ENCODE results near the gene UMOD. TPM values are rescaled to one million over a fixed set of nuclear protein-coding genes. Genes with fewer than 3 reads are reported as not detected.

The UMOD gene
- total RNA-seq, 1 donor = not detected

DNA sequence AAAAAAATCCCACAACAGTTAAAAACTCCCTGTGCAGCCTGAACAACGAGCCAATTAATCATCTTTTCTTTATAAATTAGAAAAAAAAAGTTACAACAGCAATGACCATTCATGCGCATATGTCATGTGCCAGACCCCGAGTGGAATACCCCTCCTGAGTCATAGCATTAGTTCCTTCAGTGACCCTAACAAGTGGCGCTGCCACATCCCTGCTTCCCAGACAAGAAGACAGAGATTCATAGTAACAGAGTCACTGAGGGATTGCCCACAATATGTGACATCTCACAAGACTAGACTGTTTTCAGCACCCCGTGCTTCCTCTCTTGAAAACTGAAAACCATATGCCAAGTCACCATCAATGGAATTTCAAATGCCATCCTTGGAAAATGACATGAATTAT lies 7.9 kb downstream of the UMOD start:
- Histone ChIP-seq H2AFZ (ENCODE audit: low read length) (no peak overlapping the region), H3K79me2 (ENCODE audit: insufficient read depth, low read length) (no peaks in the 10 kb centered on the region), H4K20me1 (ENCODE audit: insufficient read depth, low read length) (no peaks in the 10 kb centered on the region), H3K9me3 (ENCODE audit: low read depth, low read length) (no peaks in the 10 kb centered on the region), H3K4me1 (ENCODE audit: insufficient read depth, low read length) (no peaks in the 10 kb centered on the region), H3K4me2 (ENCODE audit: insufficient read depth, low read length) (no peak overlapping the region), H3K36me3 (ENCODE audit: insufficient read depth, low read length) (no peaks in the 10 kb centered on the region), H3K4me3 (ENCODE audit: insufficient read depth, low read length) (no peak overlapping the region), H3K27ac (ENCODE audit: low read depth, low read length) (no peak overlapping the region), H3K27me3 (ENCODE audit: insufficient read depth, low read length) (no peaks in the 10 kb centered on the region)
- TF ChIP-seq, protein P1, sequence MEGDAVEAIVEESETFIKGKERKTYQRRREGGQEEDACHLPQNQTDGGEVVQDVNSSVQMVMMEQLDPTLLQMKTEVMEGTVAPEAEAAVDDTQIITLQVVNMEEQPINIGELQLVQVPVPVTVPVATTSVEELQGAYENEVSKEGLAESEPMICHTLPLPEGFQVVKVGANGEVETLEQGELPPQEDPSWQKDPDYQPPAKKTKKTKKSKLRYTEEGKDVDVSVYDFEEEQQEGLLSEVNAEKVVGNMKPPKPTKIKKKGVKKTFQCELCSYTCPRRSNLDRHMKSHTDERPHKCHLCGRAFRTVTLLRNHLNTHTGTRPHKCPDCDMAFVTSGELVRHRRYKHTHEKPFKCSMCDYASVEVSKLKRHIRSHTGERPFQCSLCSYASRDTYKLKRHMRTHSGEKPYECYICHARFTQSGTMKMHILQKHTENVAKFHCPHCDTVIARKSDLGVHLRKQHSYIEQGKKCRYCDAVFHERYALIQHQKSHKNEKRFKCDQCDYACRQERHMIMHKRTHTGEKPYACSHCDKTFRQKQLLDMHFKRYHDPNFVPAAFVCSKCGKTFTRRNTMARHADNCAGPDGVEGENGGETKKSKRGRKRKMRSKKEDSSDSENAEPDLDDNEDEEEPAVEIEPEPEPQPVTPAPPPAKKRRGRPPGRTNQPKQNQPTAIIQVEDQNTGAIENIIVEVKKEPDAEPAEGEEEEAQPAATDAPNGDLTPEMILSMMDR (IDR thresholded peaks at IDR 0.05; ENCODE audit: extremely low read depth, low read depth, low read length) = no peak
- DNase-seq (ENCODE audit: insufficient read length, low spot score, missing footprints) = no peak

DNA sequence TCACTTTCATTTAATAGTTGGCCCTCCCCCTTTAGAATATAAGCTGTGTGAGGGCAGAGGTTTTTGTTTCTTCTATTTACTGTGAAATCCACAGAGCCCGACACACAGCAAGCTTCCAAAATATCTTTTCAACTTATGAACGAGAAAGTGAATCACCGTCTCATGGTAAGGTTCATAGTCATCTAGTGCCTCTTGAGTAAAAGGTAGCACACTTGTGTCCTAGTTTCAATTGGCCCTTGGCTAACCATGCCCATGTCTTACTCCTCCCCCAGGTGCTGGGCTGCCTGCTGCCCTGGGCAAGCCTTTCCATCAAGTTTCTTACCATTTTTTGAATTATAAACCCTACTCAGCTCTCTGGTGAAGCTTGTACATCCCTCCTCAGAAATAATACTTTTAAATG lies 12.8 kb downstream of the UMOD start:
- H3K4me3 ChIP-seq (ENCODE audit: insufficient read depth, low read length) = no peak overlapping the region
- TF ChIP-seq, protein P1 (IDR thresholded peaks at IDR 0.05; ENCODE audit: extremely low read depth, low read depth, low read length) = no peak
- H3K27me3 ChIP-seq (ENCODE audit: insufficient read depth, low read length) = no peaks in the 10 kb centered on the region
- H3K4me1 ChIP-seq (ENCODE audit: insufficient read depth, low read length) = no peaks in the 10 kb centered on the region
- DNase-seq (ENCODE audit: insufficient read length, low spot score, missing footprints) = no peak
- H3K4me2 ChIP-seq (ENCODE audit: insufficient read depth, low read length) = no peak overlapping the region
- no peak overlapping the region for H3K27ac ChIP-seq (ENCODE audit: low read depth, low read length)
- no peaks in the 10 kb centered on the region for H4K20me1 ChIP-seq (ENCODE audit: insufficient read depth, low read length)
- no peaks in the 10 kb centered on the region for H3K79me2 ChIP-seq (ENCODE audit: insufficient read depth, low read length)
- no peaks in the 10 kb centered on the region for H3K36me3 ChIP-seq (ENCODE audit: insufficient read depth, low read length)
- no peak overlapping the region for H2AFZ ChIP-seq (ENCODE audit: low read length)
- no peaks in the 10 kb centered on the region for H3K9me3 ChIP-seq (ENCODE audit: low read depth, low read length)

DNA sequence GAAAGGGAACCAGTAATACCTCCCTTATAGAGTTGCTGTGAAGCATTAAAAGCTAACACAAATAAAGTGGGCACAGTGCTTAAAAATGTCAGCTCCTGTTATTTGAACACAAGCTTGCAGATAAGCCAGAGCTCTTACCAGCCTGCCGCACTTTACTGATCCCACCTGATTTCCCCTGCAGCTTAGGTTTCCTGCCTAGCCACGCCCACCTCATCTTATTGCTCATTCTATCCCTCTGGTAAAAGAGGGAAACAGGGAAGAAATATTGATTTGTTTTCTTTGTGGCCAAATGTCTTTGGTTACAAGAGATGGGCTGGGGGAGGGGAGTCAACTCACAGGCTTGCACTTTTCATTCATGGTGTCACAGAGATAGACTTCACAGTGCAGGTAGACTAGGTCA lies 15.6 kb downstream of the UMOD start:
- no peak for DNase-seq (ENCODE audit: insufficient read length, low spot score, missing footprints)
- Histone ChIP-seq H3K36me3 (ENCODE audit: insufficient read depth, low read length) (no peaks in the 10 kb centered on the region), H3K27me3 (ENCODE audit: insufficient read depth, low read length) (no peaks in the 10 kb centered on the region), H3K27ac (ENCODE audit: low read depth, low read length) (no peak overlapping the region), H3K4me2 (ENCODE audit: insufficient read depth, low read length) (no peak overlapping the region), H3K4me1 (ENCODE audit: insufficient read depth, low read length) (no peaks in the 10 kb centered on the region), H3K9me3 (ENCODE audit: low read depth, low read length) (no peaks in the 10 kb centered on the region), H4K20me1 (ENCODE audit: insufficient read depth, low read length) (no peaks in the 10 kb centered on the region), H2AFZ (ENCODE audit: low read length) (no peak overlapping the region), H3K79me2 (ENCODE audit: insufficient read depth, low read length) (no peaks in the 10 kb centered on the region), H3K4me3 (ENCODE audit: insufficient read depth, low read length) (no peak overlapping the region)
- TF ChIP-seq, protein P1 (IDR thresholded peaks at IDR 0.05; ENCODE audit: extremely low read depth, low read depth, low read length) = no peak

DNA sequence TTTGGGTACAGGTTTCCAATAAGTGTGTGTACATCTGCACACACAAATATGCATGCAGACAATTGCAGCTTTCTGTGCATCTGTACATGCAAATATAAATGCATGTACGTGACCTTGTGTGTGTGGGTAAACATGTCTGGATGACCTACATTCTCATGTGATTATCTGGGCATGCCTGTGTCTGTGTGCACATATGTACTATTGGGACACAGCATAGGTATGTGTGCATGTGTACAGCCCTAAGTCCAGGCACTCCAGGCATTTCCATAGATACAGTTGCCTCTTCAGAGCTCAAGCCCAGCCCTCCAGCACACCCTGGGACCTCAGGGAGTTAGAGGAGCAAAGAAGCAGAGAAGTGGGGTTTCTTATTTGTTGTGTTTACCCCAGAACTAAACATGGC lies 18.1 kb downstream of the UMOD start:
- no peak overlapping the region for H3K4me3 ChIP-seq (ENCODE audit: insufficient read depth, low read length)
- H2AFZ ChIP-seq (ENCODE audit: low read length) = no peak overlapping the region
- H3K9me3 ChIP-seq (ENCODE audit: low read depth, low read length) = no peaks in the 10 kb centered on the region
- no peak overlapping the region for H3K27ac ChIP-seq (ENCODE audit: low read depth, low read length)
- H3K36me3 ChIP-seq (ENCODE audit: insufficient read depth, low read length) = no peaks in the 10 kb centered on the region
- TF ChIP-seq, protein P1 (IDR thresholded peaks at IDR 0.05; ENCODE audit: extremely low read depth, low read depth, low read length) = no peak
- H3K4me1 ChIP-seq (ENCODE audit: insufficient read depth, low read length) = no peaks in the 10 kb centered on the region
- DNase-seq (ENCODE audit: insufficient read length, low spot score, missing footprints) = no peak
- no peaks in the 10 kb centered on the region for H3K27me3 ChIP-seq (ENCODE audit: insufficient read depth, low read length)
- no peaks in the 10 kb centered on the region for H3K79me2 ChIP-seq (ENCODE audit: insufficient read depth, low read length)
- no peaks in the 10 kb centered on the region for H4K20me1 ChIP-seq (ENCODE audit: insufficient read depth, low read length)
- H3K4me2 ChIP-seq (ENCODE audit: insufficient read depth, low read length) = no peak overlapping the region

All from osteoblast (primary cell).